MCF 10A (cell line): Measurements from ENCODE around the gene NSMCE4A. TPM values are rescaled to one million over a fixed set of nuclear protein-coding genes. Genes with fewer than 3 reads are reported as not detected.

ENCODE experiments used
- BruUV-seq: library from RNA; stranded (reverse); fragments of 400-500 nt; replicated peaks from 2 replicates; lab custom pipeline; 2021; lab: Mats Ljungman, UMichigan
- CTCF ChIA-PET: fragments of 300-600 bp; sonication (Branson Sonifier 250); formaldehyde crosslinking; extraction: SDS; loops from one replicate; lab custom pipeline; 2021; ENCODE audit warnings: antibody characterized with exemption, inconsistent platforms; lab: Yijun Ruan, JAX
- POLR2A ChIA-PET: fragments of 300-600, 350-650 bp; sonication (Branson Sonifier 250); formaldehyde crosslinking; extraction: SDS; loops from one replicate; lab custom pipeline; 2020; ENCODE audit warnings: antibody characterized with exemption, inconsistent platforms; lab: Yijun Ruan, JAX
- DNase-seq: peaks from one replicate; pipeline ENCODE4 v3.0.0-alpha.2; 2018; ENCODE audit not compliant: unreplicated experiment
- H3K27ac Mint-ChIP-seq: one replicate; pipeline ENCODE4 v1.8.0; 2022; ENCODE audit warnings: mild to moderate bottlenecking, low read depth, mixed read lengths; ENCODE audit not compliant: unreplicated experiment
- H3K27me3 Mint-ChIP-seq: one replicate; pipeline ENCODE4 v1.8.0; 2022; ENCODE audit warnings: mixed read lengths; ENCODE audit not compliant: insufficient read depth, unreplicated experiment
- H3K36me3 Mint-ChIP-seq: one replicate; pipeline ENCODE4 v1.8.0; 2022; ENCODE audit warnings: mild to moderate bottlenecking, moderate library complexity, mixed read lengths; ENCODE audit not compliant: insufficient read depth, unreplicated experiment
- H3K4me1 Mint-ChIP-seq: one replicate; pipeline ENCODE4 v1.8.0; 2022; ENCODE audit warnings: mixed read lengths; ENCODE audit not compliant: insufficient read depth, unreplicated experiment
- H3K4me3 Mint-ChIP-seq: one replicate; pipeline ENCODE4 v1.8.0; 2022; ENCODE audit warnings: mild to moderate bottlenecking, moderate library complexity, mixed read lengths; ENCODE audit not compliant: unreplicated experiment
- H3K9me3 Mint-ChIP-seq: one replicate; pipeline ENCODE4 v1.8.0; 2022; ENCODE audit warnings: mixed read lengths; ENCODE audit not compliant: unreplicated experiment
- CTCF ChIP-seq: fragments of 200-600 bp; IDR thresholded peaks from one replicate; pipeline ENCODE4 v1.8.0; 2022; ENCODE audit warnings: antibody characterized with exemption, mild to moderate bottlenecking; ENCODE audit not compliant: unreplicated experiment
- intact Hi-C: fragments of 100-400 bp; cut with micrococcal nuclease; formaldehyde crosslinking; loops from 2 replicates; pipeline ENCODE4 v1.14.1; 2022
- total RNA-seq: library from RNA; stranded (reverse); gene quantifications from 2 replicates; pipeline ENCODE4 v1.2.3, GENCODE V29; 2022

The NSMCE4A gene
- total RNA-seq, 1 experiment from 2014 or later: 30.2 TPM

GRCh38 chr10:122021828-122022227 is 46.8 kb upstream of the NSMCE4A start:
- Mint-ChIP-seq H3K36me3 (no peaks in the 10 kb centered on the region), H3K27ac (no peak overlapping the region)

GRCh38 chr10:122021379-122021778 is 46.4 kb upstream of the NSMCE4A start:
- H3K27ac Mint-ChIP-seq: no peak overlapping the region
- TF ChIP-seq CTCF: no peak
- BruUV-seq: no TSS peak
- intact Hi-C loops: no loop called here
- H3K27me3 Mint-ChIP-seq: no peaks in the 10 kb centered on the region
- ChIA-PET POLR2A (interaction anchor here (0.5 to 1.5 kb wide), 2 partner anchors 27 to 46 kb away, joined by 3 read pairs; no protein-coding TSS in a partner anchor), CTCF (interaction anchor here (0.8 to 1.4 kb wide), 4 partner anchors 15 to 91 kb away, joined by 3 to 5 read pairs (median 4); no protein-coding TSS in a partner anchor)
- DNase-seq: no peak
- no peaks in the 10 kb centered on the region for H3K36me3 Mint-ChIP-seq
- H3K4me1 Mint-ChIP-seq: peaks cover 21% of the 10 kb centered on the region
- H3K9me3 Mint-ChIP-seq: no peaks in the 10 kb centered on the region
- no peak overlapping the region for H3K4me3 Mint-ChIP-seq

More at GRCh38 chr10:122021828-122022227, 46.8 kb upstream of the NSMCE4A start:
- ChIA-PET CTCF (interaction anchor here (0.8 to 1.4 kb wide), 4 partner anchors 15 to 90 kb away, joined by 3 to 5 read pairs (median 4); no protein-coding TSS in a partner anchor), POLR2A (interaction anchor here (0.5 to 1.5 kb wide), 4 partner anchors 27 to 93 kb away, joined by 3 read pairs; no protein-coding TSS in a partner anchor)
- no peaks in the 10 kb centered on the region for H3K27me3 Mint-ChIP-seq
- TF ChIP-seq CTCF: no peak
- peaks cover 21% of the 10 kb centered on the region for H3K4me1 Mint-ChIP-seq
- BruUV-seq: no TSS peak
- DNase-seq: no peak
- no peak overlapping the region for H3K4me3 Mint-ChIP-seq
- intact Hi-C loops: no loop called here
- no peaks in the 10 kb centered on the region for H3K9me3 Mint-ChIP-seq

- Mint-ChIP-seq H3K36me3 (no peaks in the 10 kb centered on the region), H3K27ac (no peak overlapping the region)
Observed at GRCh38 chr10:122020226-122020625, 45.2 kb upstream of the NSMCE4A start.

More at GRCh38 chr10:122020226-122020625, 45.2 kb upstream of the NSMCE4A start:
- DNase-seq: no peak
- TF ChIP-seq CTCF: no peak
- POLR2A ChIA-PET: interaction anchor here (1.0 to 2.7 kb wide), 11 partner anchors 14 to 106 kb away, joined by 3 to 15 read pairs (median 9); partner anchors contain the start of genes ATE1 and NSMCE4A
- CTCF ChIA-PET: interaction anchor here (0.7 to 1.1 kb wide), 4 partner anchors 22 to 93 kb away, joined by 3 to 6 read pairs (median 4); no protein-coding TSS in a partner anchor
- no peaks in the 10 kb centered on the region for H3K9me3 Mint-ChIP-seq
- no peaks in the 10 kb centered on the region for H3K27me3 Mint-ChIP-seq
- H3K4me1 Mint-ChIP-seq: peaks cover 21% of the 10 kb centered on the region
- BruUV-seq: no TSS peak
- intact Hi-C loops: no loop called here
- peak overlapping the region; percentile 68 for H3K4me3 Mint-ChIP-seq
